ENCODE results near the gene NOS2. TPM values are rescaled to one million over a fixed set of nuclear protein-coding genes. Genes with fewer than 3 reads are reported as not detected.
"Not testable (repeated sequence)": the region's sequence is repeated elsewhere in the genome, so short reads cannot be mapped to it uniquely, and the experiment has no call there.

The NOS2 gene
- total RNA-seq, 1 donor from 2014 or later: 1.8 TPM

DNA sequence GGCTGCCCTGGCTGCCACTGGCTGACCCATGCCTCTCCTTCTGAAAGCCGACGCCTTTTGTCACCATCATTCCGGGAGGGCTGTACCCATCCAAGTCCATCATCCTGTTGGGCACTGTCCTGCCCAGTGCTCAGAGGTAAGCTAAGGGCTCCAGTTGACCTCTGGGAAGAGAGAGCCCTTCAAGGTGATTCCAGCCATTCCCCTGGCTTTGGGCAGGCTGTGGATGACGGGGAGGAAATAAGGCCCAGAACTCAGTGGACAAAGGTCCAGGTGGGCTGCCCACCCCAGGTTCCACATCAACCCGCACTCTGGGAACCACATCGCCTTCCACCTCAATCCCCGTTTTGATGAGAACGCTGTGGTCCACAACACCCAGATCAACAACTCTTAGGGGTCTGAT, 45.8 kb downstream of the NOS2 start:
- no peak for DNase-seq

DNA sequence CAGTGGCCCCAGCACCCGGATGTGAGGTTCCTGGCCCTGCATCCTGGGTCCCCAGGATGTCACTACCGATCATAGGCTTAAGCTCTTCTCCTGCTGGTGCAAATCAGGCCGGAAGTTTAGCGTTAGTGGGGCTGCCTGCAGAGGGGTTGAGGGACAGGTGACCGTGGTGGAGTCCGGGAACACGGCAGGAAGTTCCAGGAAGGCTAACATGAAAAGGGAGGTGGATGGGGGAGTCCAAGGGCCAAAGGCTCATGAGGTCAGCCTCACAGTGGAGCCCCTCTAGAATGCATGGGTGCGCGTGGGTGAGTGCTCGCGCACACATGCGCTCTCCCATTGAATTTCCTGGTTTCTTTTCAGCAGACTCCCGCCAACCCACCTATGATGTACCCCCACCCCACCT, 46.6 kb downstream of the NOS2 start:
- not testable (repeated sequence) for DNase-seq

DNA sequence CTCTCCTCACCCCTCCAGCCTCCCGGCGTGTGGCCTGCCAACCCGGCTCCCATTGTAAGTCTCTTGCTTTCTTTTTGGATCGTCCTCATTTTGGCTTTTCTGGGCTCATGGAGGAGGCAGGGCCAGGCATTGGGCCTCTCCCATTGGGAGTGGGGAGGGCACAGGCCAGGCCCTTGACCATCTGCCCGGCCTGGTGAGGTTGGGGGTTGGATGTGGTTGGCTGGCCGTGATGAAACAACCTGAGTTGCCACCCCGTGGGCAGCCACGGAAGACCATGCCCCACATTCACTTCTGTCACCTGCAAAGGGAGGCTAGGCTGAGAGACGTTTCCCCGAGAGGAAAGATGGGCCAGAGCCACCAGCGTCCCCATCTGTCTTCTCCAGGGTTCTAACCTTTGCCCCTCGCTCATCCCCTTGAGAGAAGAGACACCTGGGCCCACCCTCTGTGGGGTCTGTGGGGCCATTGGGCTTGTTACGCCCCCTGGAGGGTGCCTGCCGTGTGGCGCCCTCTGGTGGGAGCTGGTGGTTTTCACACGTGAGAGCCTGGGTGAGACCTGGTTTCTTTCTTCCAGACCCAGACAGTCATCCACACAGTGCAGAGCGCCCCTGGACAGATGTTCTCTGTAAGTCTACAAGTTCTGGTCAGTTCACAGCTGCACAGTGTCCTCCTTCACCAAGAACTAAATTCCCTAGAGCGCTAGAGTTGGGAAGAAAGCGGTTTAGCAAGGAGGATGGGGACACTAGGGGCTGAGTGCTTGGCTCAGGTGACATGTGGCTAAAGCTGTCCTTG, 47.3 kb downstream of the NOS2 start:
- not testable (repeated sequence) for DNase-seq

DNA sequence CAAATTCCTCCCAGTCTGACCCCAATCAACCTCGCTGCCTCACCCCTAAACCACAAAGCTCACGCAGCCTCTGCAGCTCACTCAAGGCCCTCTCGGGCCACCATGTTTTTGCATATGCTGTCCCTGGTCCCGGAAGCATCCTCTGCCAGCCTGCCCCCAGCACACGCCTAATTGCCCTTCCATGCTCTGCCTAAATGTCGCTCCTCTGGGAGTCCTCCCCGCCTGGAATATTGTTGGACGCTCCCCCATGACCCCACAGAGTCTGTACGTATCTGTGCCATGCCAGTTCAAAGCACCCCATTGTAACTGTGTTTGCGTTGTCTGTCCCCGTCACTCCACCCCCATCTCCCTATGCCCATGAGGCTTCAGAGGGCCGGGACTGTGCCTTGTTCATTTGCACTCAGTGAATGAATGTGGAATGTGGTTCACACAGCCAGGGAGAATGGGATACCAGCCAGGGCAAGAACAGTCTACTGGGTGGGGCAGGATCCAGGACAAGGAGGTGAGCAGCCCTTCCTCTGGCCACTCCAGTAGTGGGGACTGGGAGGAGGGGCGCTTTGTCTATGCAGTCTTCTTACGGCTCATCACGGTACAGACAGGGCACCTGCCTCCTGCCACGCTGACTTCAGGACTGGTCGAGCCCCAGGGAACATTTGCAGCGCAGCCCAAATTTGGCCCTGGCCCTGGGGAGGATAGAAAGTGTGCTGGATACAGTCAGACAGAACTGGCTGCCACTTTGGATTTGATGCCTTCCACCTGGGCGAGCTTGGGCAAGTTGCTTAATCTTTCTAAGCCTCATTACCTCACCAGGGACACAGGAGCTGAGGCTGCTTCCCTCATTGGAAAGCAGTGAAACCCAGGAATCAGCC, 48.5 kb downstream of the NOS2 start:
- no peak for DNase-seq

DNA sequence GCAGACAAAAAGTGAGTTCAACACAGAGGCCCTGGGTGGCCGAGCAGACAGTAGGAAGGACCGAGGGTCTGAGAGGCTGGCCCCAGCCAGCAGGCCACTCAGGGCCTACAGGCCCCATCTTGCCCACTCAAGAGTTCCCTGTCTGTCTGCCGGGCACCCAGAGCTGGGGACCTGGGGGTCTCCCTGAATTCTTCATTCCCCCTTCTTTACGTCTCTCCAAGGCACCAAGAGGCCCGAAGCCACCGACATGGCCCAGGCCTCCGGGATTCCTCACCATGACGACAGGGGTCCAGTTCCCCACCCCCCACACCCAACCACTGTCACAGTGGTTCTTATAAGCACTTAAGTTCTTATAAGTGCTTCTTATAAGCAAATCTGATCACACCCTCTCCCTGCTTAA, 49.2 kb downstream of the NOS2 start:
- DNase-seq: no peak

DNA sequence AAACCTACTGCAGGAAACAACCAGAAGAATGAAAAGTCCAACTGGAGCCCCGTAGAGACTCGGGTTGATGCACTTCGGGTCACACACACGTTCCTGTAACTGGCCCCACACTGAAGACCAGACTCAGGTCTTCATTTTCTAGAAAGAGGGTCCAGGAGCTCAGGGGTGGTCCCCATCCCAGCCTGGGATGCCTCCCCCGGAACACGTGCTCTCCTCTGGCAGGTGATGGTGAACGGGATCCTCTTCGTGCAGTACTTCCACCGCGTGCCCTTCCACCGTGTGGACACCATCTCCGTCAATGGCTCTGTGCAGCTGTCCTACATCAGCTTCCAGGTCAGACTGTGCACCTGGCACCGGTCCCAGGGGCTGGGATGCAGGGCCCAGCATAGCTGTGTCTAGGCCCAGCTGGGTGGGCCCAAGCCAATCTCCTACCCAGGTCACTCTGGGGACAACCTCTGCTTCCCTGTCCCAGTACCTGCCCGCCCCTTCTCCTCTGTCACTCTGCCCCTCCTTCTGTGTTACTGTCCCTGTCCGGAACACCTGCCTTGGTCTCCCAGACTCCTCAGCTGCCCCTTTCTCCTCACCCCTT, 50.7 kb downstream of the NOS2 start:
- not testable (repeated sequence) for DNase-seq

DNA sequence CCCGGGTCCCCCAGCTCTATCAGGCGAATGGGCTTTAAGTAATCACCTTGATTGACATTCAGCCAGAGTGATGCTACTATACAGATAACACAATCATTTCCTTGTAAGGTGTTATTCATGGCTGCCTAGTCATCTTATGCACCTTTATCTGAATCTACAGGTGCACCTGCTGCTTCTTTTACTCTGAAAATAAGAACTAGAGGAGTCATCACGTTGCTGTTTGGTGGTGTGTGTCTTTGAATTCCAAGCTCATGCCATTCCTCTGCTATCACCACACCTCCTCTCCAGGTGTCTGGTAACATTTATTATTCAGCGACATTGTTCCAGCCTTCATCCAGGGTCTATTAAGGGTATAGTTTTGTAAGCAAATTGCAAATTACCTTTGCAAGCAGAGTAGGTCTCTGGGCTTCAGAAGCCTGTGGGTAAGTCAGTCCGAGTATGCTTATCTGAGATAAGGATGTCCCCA, 51.9 kb downstream of the NOS2 start:
- no peak for DNase-seq

DNA sequence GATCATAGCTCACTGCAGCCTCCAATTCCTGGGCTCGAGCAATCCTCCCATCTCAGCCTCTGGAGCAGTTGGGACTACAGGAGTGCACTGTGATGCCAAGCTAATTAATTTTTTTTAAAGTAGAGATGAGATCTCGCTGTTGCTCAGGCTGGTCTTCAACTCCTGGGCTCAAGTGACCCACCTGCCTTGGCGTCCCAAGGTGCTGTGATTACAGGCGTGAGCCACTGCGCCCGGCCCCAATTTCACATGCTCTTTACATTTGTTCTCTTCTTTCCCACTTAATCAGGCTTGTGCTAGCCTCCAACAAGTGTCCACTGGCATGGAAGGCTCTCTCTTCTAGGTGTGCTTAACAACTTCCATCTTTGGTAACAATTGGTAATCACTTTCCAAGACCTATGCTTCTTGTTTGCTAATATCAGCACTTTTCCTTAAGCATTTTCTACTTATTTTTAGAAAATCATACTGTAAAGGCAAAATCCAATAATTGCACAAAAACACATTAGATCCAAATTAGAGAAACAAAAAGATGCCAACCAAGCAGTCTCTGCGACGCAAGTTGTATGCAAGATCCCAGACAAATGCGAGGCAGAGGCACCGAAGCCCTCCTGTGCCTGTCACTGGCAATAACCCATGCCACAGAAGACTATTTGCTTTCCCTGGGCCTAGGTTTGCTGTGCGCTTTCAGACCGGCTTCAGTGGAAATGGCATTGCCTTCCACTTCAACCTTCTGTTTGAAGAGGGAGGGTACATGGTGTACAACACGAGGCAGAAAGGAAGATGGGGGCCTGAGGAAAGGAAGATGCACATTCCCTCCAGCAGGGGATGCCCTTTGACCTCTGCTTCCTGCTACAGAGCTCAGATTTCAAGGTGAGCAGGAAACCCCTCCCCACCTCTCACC, 52.6 kb downstream of the NOS2 start:
- DNase-seq: no peak

DNA sequence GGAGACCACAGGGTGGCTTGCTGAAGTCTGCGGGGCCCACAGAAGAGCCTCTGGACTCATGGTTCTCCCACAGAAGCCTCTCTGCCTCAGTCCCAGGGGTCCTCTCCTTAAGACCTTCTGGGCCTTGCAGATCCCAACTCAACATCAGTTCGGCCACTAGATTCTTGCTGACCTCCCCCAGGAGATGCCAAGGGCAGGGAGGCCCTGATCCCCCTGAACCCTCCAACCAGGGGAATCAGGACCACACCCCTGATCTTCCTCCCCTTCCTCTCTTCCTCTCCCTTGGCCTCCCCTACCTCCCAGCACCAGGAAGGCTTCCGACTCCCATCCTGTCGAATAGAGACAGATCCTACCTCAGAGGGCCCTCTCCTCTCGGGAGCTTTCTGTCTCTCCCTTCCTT, 53.4 kb downstream of the NOS2 start:
- no peak for DNase-seq

DNA sequence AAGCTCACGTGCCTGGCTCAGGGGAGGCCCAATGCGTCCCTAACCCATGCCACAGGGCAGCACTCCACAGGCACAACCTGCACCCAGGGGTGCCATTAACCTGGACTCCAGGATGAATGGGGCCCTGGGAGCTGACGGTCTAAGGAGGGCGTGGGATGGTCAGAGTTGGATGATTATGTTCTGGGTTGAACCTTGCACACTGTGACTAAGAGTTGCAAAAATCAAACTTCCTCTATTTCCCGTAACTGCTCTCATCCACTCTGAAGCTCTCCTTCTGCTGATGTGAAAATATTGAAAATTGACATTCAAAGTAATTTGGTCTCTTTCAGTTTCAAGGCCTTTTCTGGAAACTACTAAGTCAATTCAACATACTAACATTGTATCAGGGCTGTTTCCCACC, 54.0 kb downstream of the NOS2 start:
- DNase-seq: not testable (repeated sequence)

DNA sequence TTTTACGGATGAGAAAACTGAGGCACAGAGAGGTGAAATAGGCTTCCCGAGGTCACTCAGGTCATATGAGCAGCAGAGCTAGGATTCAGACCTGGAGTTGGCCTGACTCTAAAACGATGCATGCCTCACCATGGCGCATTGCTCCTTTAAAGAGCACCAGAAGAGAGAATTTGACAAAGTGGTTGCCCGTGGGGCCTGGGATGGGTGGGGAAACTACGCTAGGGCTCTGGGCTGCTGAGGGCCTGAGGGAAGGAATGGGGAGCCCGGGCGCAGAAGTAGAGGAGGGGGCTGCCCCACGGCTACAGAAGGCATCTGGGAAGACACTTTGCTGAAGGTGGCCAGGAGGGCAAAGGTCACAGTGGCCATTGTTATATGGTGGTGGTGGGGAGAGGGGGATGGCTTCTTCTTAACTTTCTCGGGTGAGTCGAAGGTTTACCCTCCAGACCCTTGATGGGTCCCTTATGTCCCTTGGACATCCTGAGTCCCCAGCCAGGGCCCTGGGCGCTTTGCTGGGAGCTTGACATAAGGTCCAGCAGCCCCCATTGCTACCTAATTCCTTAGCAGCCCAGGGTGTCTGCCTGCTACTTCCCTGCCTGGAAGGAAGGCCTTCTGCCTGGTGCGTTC, 55.0 kb downstream of the NOS2 start:
- DNase-seq: not testable (repeated sequence)

DNA sequence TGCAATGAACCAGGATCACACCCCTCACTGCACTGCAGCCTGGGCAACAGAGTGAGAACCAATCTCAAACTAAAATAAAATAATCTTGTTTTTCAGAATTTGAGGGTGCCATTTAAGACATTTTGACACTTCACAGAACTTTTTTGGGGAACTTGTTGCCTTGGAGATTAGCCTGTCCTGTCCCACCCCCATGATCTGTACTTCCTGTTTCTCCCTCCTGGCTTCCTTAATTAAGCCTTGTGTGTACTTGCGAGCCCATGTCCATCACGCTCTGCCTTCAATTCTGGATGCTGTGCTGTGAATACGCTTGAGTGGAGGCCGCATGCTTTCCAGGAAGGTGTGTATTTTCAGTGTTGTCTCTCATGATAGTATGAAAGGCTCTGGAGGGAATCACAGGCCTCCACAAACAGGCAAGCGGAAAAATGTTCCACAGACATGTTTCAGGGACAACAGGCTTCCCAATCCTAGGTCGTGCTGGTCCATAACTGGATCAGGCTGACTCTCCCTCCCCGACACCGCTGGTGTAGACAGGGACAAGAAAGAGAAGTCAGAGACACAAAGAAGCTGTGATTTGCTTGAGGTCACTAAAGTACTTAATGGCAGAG, 56.9 kb downstream of the NOS2 start:
- no peak for DNase-seq

DNA sequence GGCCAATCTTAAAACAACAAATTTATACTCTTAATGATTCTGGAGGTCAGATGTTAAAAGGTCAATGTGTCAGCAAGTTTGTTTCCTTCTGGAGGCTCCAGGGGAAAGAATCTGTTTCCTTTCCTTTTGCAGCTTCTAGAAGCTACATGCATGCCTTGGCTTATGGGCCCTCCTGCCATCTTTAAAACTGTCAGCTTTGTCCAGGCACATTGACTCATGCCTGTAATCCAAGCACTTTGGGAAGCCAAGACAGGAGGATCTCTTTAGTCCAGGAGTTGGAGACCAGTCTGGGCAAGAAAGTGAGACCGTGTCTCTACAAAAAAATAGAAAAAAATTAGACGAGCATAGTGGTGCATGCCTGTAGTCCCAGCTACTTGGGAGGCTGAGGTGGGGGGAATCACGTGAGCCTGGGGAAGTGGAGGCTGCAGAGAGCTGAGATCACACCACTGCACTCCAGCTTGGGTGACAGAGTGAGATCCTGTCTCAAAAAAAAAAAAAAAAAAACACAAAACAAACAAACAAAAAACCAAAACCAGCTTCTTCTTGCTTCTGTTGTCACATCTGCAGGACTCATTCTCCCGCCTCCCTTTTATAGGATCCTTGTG, 58.3 kb downstream of the NOS2 start:
- no peak for DNase-seq

DNA sequence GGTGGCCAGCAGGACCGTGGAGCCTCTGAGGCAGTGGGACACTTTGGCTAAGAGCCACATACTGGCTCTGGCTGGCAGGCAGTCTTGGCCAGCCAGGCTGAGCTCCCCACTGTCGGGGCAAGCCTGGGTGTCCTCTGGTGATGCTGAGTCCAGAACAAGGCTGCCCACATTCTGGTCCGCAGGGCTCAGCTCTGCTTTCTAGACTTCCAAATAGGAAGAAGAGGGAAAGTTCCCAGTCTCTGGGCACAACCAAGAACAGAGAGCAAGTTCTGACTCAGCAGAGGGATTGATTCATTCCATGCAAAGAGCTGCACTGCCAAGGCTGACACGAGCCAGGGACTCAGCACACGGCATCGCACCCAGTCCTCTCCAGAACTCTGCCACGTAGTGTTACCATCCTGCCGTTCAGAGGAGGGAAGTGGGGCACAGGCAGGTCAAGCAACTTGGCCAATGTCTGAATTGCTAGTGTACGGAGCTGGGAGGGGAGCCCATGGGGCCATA, 58.9 kb downstream of the NOS2 start:
- no peak for DNase-seq

DNA sequence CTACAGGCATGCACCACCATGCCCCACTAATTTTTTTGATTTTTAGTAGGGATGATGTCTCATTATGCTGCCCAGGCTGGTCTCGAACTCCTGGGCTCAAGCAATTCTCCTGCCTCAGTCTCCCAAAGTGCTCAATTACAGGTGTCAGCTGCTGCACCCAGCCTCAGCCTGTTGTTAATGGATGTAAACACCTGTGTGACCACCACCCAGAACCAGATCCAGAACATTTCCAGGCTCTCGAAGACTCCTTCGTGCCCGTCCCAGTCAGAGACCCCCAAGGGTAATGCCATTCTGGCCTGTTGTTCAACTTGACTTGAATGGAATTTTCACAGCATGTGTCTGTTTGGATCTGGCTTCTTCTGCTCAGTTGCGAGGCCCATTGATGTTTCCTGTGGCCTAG, 59.8 kb downstream of the NOS2 start:
- DNase-seq: not testable (repeated sequence)

DNA sequence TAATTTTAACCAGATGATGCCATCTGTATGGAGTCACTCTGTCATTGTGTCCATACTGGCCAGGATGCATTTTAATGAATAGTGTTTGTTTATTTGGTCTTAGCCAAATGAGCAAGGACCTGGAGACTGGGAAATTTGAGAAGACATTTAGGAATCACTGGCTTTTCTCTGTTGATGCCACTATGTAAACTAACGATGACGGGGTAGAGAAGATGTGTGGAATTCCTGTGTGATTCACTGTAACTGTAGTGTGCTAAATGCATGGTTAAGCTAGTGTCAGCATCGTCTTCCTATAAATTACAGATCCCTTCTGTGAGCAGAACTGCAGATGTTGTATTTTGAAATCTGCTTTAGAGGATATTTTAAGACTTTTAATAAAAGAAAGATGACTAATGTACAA, 66.6 kb downstream of the NOS2 start:
- no peak for DNase-seq

DNA sequence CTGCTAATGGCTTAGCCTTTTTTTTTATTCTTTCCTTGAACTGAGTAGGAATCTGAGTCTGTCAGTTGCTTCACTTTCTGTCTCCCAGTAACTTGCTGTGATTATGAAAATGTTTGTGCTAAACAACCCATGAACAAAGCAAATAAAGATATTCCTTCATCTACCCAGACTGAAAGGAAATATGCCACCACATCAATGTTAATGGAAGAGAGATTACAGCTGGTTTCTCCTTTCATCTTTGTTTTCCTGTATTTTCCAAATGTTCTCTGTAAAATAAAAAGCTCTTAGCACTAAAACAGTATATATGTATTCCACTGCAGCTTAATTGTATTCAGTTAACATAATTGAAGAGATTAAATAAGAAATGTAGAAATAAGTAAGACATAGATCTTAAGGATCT, 67.6 kb downstream of the NOS2 start:
- not testable (repeated sequence) for DNase-seq

DNA sequence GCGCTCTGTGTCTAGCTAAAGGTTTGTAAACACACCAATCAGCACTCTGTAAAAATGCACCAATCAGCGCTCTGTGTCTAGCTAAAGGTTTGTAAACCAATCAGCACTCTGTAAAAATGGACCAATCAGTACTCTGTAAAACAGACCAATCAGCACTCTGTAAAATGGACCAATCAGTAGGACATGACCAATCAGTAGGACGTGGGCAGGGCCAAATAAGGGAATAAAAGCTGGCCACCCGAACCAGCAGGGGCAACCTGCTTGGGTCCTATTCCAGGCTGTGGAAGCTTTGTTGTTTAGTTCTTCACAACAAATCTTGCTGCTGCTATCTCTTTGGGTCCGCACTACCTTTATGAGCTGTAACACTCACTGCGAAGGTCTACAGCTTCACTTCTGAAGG, 74.3 kb downstream of the NOS2 start:
- not testable (repeated sequence) for DNase-seq

DNA sequence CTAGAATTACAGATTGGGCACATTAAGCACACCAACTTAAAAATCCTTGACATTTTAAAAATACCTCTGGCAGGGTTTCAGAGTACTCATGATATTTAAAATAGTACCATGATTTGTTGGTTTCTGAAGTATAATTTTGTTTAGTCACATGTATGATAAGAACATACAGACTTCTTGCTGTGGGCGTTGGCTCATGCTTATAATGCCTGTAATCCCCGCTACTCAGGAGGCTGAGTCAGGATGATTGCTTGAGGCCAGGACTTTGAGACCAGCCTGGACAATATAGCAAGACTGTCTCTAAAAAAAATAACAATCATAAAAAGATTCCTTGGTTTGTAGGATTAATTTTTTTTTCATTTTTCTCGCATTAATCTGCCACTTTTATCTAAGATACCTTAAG, 78.5 kb downstream of the NOS2 start:
- DNase-seq: no peak

Data from tongue (tissue), 2 donors.